Fibroblast of lung (primary cell): ENCODE results near the gene CHP1.
"Not testable (repeated sequence)": the region's sequence is repeated elsewhere in the genome, so short reads cannot be mapped to it uniquely, and the experiment has no call there.

ENCODE experiments used
- EZH2 ChIP-seq: IDR thresholded peaks from 2 replicates; pipeline ENCODE4 v1.5.1; 2012; ENCODE audit warnings: low read length, control low read depth, mild to moderate bottlenecking; ENCODE audit errors: missing control alignments
- TF ChIP-seq, protein P1 (sequence below), 2 donors: IDR thresholded peaks in 1 of 2; conservative IDR thresholded peaks in 1 of 2; 1 replicate in 1 of 2; 2 replicates in 1 of 2; pipeline ENCODE4 v1.5.1; 2011 to 2012; ENCODE audit warnings: low read length in 2 of 2, control low read depth in 1 of 2, inconsistent platforms in 1 of 2, low read depth in 1 of 2, mild to moderate bottlenecking in 1 of 2

DNA sequence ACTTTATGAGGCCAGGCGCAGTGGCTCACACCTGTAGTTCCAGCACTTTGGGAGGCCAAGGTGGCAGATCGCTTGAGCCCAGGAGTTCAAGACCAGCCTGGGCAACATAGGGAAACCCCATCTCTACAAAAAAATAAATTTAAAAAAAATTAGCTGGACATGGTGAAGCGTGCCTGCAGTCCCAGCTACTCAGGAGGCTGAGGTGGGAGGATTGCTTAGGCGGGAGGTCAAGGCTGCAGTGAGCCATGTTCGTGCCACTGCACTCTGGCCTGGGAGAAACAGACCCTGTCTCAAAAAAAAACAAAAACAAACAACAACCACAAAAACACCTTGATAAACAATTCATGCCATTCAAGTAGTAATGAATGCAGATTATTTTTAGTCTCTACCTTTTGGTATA, 4.2 kb downstream of the CHP1 start:
- TF ChIP-seq, protein P1, sequence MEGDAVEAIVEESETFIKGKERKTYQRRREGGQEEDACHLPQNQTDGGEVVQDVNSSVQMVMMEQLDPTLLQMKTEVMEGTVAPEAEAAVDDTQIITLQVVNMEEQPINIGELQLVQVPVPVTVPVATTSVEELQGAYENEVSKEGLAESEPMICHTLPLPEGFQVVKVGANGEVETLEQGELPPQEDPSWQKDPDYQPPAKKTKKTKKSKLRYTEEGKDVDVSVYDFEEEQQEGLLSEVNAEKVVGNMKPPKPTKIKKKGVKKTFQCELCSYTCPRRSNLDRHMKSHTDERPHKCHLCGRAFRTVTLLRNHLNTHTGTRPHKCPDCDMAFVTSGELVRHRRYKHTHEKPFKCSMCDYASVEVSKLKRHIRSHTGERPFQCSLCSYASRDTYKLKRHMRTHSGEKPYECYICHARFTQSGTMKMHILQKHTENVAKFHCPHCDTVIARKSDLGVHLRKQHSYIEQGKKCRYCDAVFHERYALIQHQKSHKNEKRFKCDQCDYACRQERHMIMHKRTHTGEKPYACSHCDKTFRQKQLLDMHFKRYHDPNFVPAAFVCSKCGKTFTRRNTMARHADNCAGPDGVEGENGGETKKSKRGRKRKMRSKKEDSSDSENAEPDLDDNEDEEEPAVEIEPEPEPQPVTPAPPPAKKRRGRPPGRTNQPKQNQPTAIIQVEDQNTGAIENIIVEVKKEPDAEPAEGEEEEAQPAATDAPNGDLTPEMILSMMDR (conservative IDR thresholded peaks at IDR 0.05 in 1 of 2, IDR thresholded peaks at IDR 0.05 in 1 of 2; ENCODE audit: low read depth in 1 of 2, low read length in 2 of 2), result not testable (repeated sequence)
- TF ChIP-seq EZH2, result not testable (repeated sequence)
